Measurements from ENCODE around the gene DIDO1. TPM values are rescaled to one million over a fixed set of nuclear protein-coding genes. Genes with fewer than 3 reads are reported as not detected.

Gene DIDO1
- total and polyA plus RNA-seq, 2 of the 4 experiments (the other 2 are of a cell fraction) = 21.8 to 28.1 TPM

- Histone ChIP-seq H3K36me3 (ENCODE audit: control insufficient read depth, insufficient read depth, low read length) (peaks cover 4% of the 10 kb centered on the region; the same call in 1 of the 2 replicates), H3K27ac (ENCODE audit: insufficient read depth, low read length) (no peak overlapping the region), H3K9me1 (ENCODE audit: insufficient read depth, low read length) (peaks cover 6% of the 10 kb centered on the region; the same call in 1 of the 2 replicates), H2BK120ac (ENCODE audit: low read depth, low read length) (no peak overlapping the region), H3K4ac (ENCODE audit: low read depth, low read length) (no peak overlapping the region), H4K20me1 (ENCODE audit: insufficient read depth, low read length) (no peaks in the 10 kb centered on the region), H3K79me1 (ENCODE audit: low read depth in 1 of 2, low read length in 2 of 2) (no peaks in the 10 kb centered on the region; a peak in 1 of 4 replicates), H3K18ac (ENCODE audit: low read depth, low read length) (no peak overlapping the region), H2BK20ac (ENCODE audit: low read depth, low read length) (no peak overlapping the region), H3K27me3 (ENCODE audit: control insufficient read depth, insufficient read depth, low read length) (no peaks in the 10 kb centered on the region; the same call in 1 of the 2 replicates), H3K4me3 (ENCODE audit: insufficient read depth, low read depth, low read length) (no peak overlapping the region), H2BK15ac (ENCODE audit: low read depth, low read length) (no peak overlapping the region), H2AFZ (replicated peaks; ENCODE audit: low read length, poor library complexity) (no peak overlapping the region), H2AK5ac (ENCODE audit: low read depth, low read length) (no peak overlapping the region), H3K9ac (ENCODE audit: low read depth, low read length) (no peak overlapping the region), H3K4me1 (ENCODE audit: control insufficient read depth, insufficient read depth, low read length) (peaks cover 13% of the 10 kb centered on the region), H3K23ac (ENCODE audit: low read depth, low read length) (no peak overlapping the region), H2AK9ac (replicated peaks; ENCODE audit: low read depth, low read length, poor library complexity) (no peak overlapping the region), H3K4me2 (ENCODE audit: low read depth, low read length) (no peak overlapping the region), H3K56ac (ENCODE audit: extremely low read depth, insufficient read depth, low read length) (no peak overlapping the region), H3K14ac (replicated peaks; ENCODE audit: low read depth, low read length) (no peak overlapping the region), H4K91ac (ENCODE audit: insufficient read depth, low read depth, low read length) (no peak overlapping the region), H4K5ac (ENCODE audit: low read depth, low read length) (no peak overlapping the region), H3K9me3 (ENCODE audit: control insufficient read depth, insufficient read depth, low read length) (no peaks in the 10 kb centered on the region), H4K8ac (ENCODE audit: low read depth in 2 of 2, low read length in 2 of 2) (no peak overlapping the region), H2BK5ac (ENCODE audit: low read depth, low read length, poor library complexity, severe bottlenecking) (no peak overlapping the region)
- WGBS, 2 experiments (ENCODE audit: extremely low coverage in 2 of 2, insufficient read length in 1 of 2) = 38% methylated on average over 9 of the region's 23 CpGs; no CpG with 5 or more reads in 1 of the 2 experiments
- dilution Hi-C loops (cut with HindIII; ENCODE audit: low sequenced_read_pairs, unreplicated experiment) (no loop called here), in situ Hi-C loops (cut with MboI; ENCODE audit: low sequenced_read_pairs) (no loop called here), intact Hi-C loops (cut with micrococcal nuclease) (no loop called here)
- ATAC-seq (ENCODE audit: low read depth) (0 out of 2 replicates have a peak, but pooled peaks have one; percentile 9), DNase-seq (no peak)
- TF ChIP-seq CEBPB (IDR thresholded peaks at IDR 0.05; ENCODE audit: low read depth, low read length) (no peak), RCOR1 (IDR thresholded peaks at IDR 0.05; ENCODE audit: insufficient replicate concordance, low read length) (no peak), BHLHE40 (IDR thresholded peaks at IDR 0.05; ENCODE audit: low read depth, low read length) (no peak), FOS (IDR thresholded peaks at IDR 0.05; ENCODE audit: low read depth, low read length) (no peak), MAZ (IDR thresholded peaks at IDR 0.05; ENCODE audit: borderline replicate concordance, low read depth, low read length) (no peak), CTCF (conservative IDR thresholded peaks at IDR 0.05; ENCODE audit: low read depth, low read length) (no peak), RFX5 (IDR thresholded peaks at IDR 0.05; ENCODE audit: low read depth, low read length) (no peak), NFE2L2 (IDR thresholded peaks at IDR 0.05; ENCODE audit: low read depth, low read length) (no peak), SMC3 (IDR thresholded peaks at IDR 0.05; ENCODE audit: low read depth, low read length) (no peak), POLR2A (IDR thresholded peaks at IDR 0.05; ENCODE audit: low read depth, low read length) (no peak)
- ChIA-PET CTCF (no interaction called here), POLR2A (ENCODE audit: unreplicated experiment) (no interaction called here)
- BruUV-seq (replicated peaks) = no TSS peak
These were observed 29.4 kb upstream of the DIDO1 start for GRCh38 chr20:62955519-62956386.

Measured in IMR-90 (cell line).